K562 (cell line): Measurements from ENCODE around the gene ARHGEF12. TPM values are rescaled to one million over a fixed set of nuclear protein-coding genes. Genes with fewer than 3 reads are reported as not detected.

Experiments
- ATAC-seq: fragments of 200-7000 bp; cut with Tn5 transposase; 3 replicates; pipeline ENCODE4 v1.9.1; 2020; ENCODE audit warnings: moderate library complexity
- BruUV-seq: library from RNA; stranded (reverse); fragments of 400-500 nt; replicated peaks from 2 replicates; lab custom pipeline; 2021; lab: Mats Ljungman, UMichigan
- CTCF ChIA-PET: fragments of 300-600 bp; formaldehyde crosslinking; extraction: SDS; loops from one replicate; lab custom pipeline; 2021; ENCODE audit warnings: low intra/inter-chr PET ratio; lab: Yijun Ruan, JAX
- POLR2A ChIA-PET: fragments of 300-600, 350-650 bp; sonication (Branson Sonifier 250); formaldehyde crosslinking; extraction: SDS; loops from one replicate; lab custom pipeline; 2021; ENCODE audit warnings: antibody characterized with exemption, inconsistent platforms; lab: Yijun Ruan, JAX
- DNase-seq, 4 experiments: peaks; one replicate each; pipeline versions ENCODE4 v3.0.0 to v3.0.0-alpha.2; 2011 to 2018; ENCODE audit warnings: low spot score in 3 of 4, mixed read lengths in 3 of 4; ENCODE audit errors: extremely low read depth in 1 of 4
- FAIRE-seq: peaks from 2 replicates; lab custom pipeline; 2011; peaks lifted over from hg19 to GRCh38; lab: Jason Lieb, UNC
- H2AFZ ChIP-seq: 2 replicates; pipeline ENCODE4 v1.6.0; 2011; ENCODE audit warnings: low read depth, low read length, control low read depth, inconsistent platforms
- H3K27ac ChIP-seq: fragments of 200-600 bp; 3 replicates; pipeline ENCODE4 v1.8.0; 2011; ENCODE audit warnings: low read depth, mild to moderate bottlenecking, control low read depth, inconsistent platforms, low read length, moderate library complexity, mixed read lengths; ENCODE audit errors: extremely low read depth
- H3K27me3 ChIP-seq, 2 experiments: fragments of 300-600 bp in 1 of 2; 2 replicates in 1 of 2; 3 replicates in 1 of 2; pipeline versions ENCODE4 v1.6.0 to v1.8.0; 2011; ENCODE audit warnings: inconsistent platforms in 2 of 2, low read length in 2 of 2, mild to moderate bottlenecking in 1 of 2, mixed read lengths in 1 of 2, moderate library complexity in 1 of 2; ENCODE audit not compliant: control insufficient read depth in 2 of 2, insufficient read depth in 2 of 2
- H3K36me3 ChIP-seq: fragments of 300-600 bp; 3 replicates; pipeline ENCODE4 v1.8.0; 2011; ENCODE audit warnings: mild to moderate bottlenecking, low read length, inconsistent platforms; ENCODE audit not compliant: control insufficient read depth, insufficient read depth
- H3K4me1 ChIP-seq, 2 experiments: fragments of 200-600 bp in 1 of 2; replicated peaks in 1 of 2; 2 replicates in 1 of 2; 3 replicates in 1 of 2; pipeline versions ENCODE4 v1.5.1 to v1.8.0; 2011; ENCODE audit warnings: inconsistent platforms in 2 of 2, low read length in 2 of 2, mild to moderate bottlenecking in 1 of 2, mixed read lengths in 1 of 2, moderate library complexity in 1 of 2; ENCODE audit not compliant: control insufficient read depth in 2 of 2, insufficient read depth in 2 of 2
- H3K4me2 ChIP-seq: 2 replicates; pipeline ENCODE4 v1.6.1; 2011; ENCODE audit warnings: low read length, control low read depth, inconsistent platforms, mixed read lengths; ENCODE audit not compliant: insufficient read depth
- H3K4me3 ChIP-seq: fragments of 200-600 bp; sonication (generic), shearing (Covaris generic); 2 replicates; pipeline ENCODE4 v1.5.1; 2016; ENCODE audit warnings: control low read depth, inconsistent platforms
- H3K79me2 ChIP-seq: fragments of 200-600 bp; 3 replicates; pipeline ENCODE4 v1.8.0; 2011; ENCODE audit warnings: low read length, inconsistent platforms; ENCODE audit not compliant: control insufficient read depth, insufficient read depth
- H3K9ac ChIP-seq, 2 experiments: 2 replicates each; pipeline versions ENCODE4 v1.6.0 to v1.6.1; 2011; ENCODE audit warnings: low read depth in 2 of 2, low read length in 2 of 2, control low read depth in 1 of 2, inconsistent platforms in 1 of 2, mild to moderate bottlenecking in 1 of 2, mixed read lengths in 1 of 2; ENCODE audit not compliant: insufficient read depth in 1 of 2
- H3K9me1 ChIP-seq: one replicate; pipeline ENCODE4 v1.6.0; 2011; ENCODE audit warnings: inconsistent platforms, mild to moderate bottlenecking, low read length, moderate library complexity; ENCODE audit not compliant: control insufficient read depth, insufficient read depth
- H3K9me3 ChIP-seq: replicated peaks from 2 replicates; pipeline ENCODE4 v1.5.1; 2011; ENCODE audit warnings: low read depth, low read length, inconsistent platforms; ENCODE audit not compliant: control insufficient read depth, insufficient read depth
- H4K20me1 ChIP-seq: replicated peaks from 2 replicates; pipeline ENCODE4 v1.6.1; 2011; ENCODE audit warnings: low read length, inconsistent platforms, mixed read lengths; ENCODE audit not compliant: control insufficient read depth, insufficient read depth
- CHD2 ChIP-seq: IDR thresholded peaks from 2 replicates; pipeline ENCODE4 v1.6.1; 2011; ENCODE audit warnings: low read depth, low read length
- CREBBP ChIP-seq: IDR thresholded peaks from one replicate; pipeline ENCODE4 v1.6.1; 2012; ENCODE audit warnings: low read depth, mild to moderate bottlenecking, control low read depth, inconsistent platforms, low read length
- EHMT2 ChIP-seq: fragments of 450-650 bp; IDR thresholded peaks from 2 replicates; pipeline ENCODE4 v1.6.1; 2018; ENCODE audit warnings: antibody characterized with exemption
- HOMEZ ChIP-seq: fragments of 250-450 bp; sonication (Bioruptor Pico); IDR thresholded peaks from 2 replicates; pipeline ENCODE4 v1.4.0; 2020; ENCODE audit warnings: mild to moderate bottlenecking, moderate library complexity
- MCM2 ChIP-seq: fragments of 450-650 bp; IDR thresholded peaks from 2 replicates; pipeline ENCODE4 v1.6.1; 2017; ENCODE audit warnings: low read depth, mild to moderate bottlenecking
- OTX1 ChIP-seq: fragments of 450-650 bp; formaldehyde crosslinking; IDR thresholded peaks from 2 replicates; pipeline ENCODE4 v1.4.0; 2022; ENCODE audit warnings: mild to moderate bottlenecking
- RCOR1 ChIP-seq, 2 experiments: IDR thresholded peaks; 2 replicates each; pipeline ENCODE4 v1.6.1; 2012; ENCODE audit warnings: low read depth in 2 of 2, low read length in 2 of 2, borderline replicate concordance in 1 of 2, improper control_type of control experiment in 1 of 2
- SREBF1 ChIP-seq: fragments of 150-350 bp; IDR thresholded peaks from 2 replicates; pipeline ENCODE4 v1.6.1; 2014; ENCODE audit warnings: antibody characterized with exemption, low read depth, low read length, borderline replicate concordance
- WGBS: fragments of 100-300 bp; shearing (Covaris generic); methylation state at CpG from one replicate; pipeline ENCODE4 v1.1.6; 2016; ENCODE audit warnings: low coverage, mixed read lengths; ENCODE audit not compliant: insufficient coverage; ENCODE audit errors: missing lambda C conversion rate; 5-methylcytosine and 5-hydroxymethylcytosine counted together
- in situ Hi-C: fragments of 300-500 bp; cut with MboI; formaldehyde crosslinking; loops from 4 replicates; pipeline ENCODE4 v1.15.0; 2018; ENCODE audit warnings: inconsistent platforms, mixed read lengths
- intact Hi-C: fragments of 100-400 bp; cut with micrococcal nuclease; formaldehyde crosslinking; loops from 2 replicates; pipeline ENCODE4 v1.14.2; 2022
- polyA plus RNA-seq, 8 experiments: library from polyadenylated mRNA; depleted of rRNA in 4 of 8; stranded (reverse) in 5 of 8; unstranded in 3 of 8; fragments of >200 nt; fragmentation: Nextera tagmentation in 2 of 8; fragmentation: Illumina TruSeq in 1 of 8; extraction: Ambion mirVana in 2 of 8; extraction: Trizol in 1 of 8; gene quantifications; 2 replicates each; pipeline versions ENCODE4 v1.2.1 to v1.2.3, GENCODE V29; 2011 to 2014; ENCODE audit warnings: inconsistent platforms in 1 of 8, missing spikeins in 1 of 8
- total RNA-seq, 7 experiments: library from RNA; depleted of rRNA in 6 of 7; stranded (reverse); fragments of >200 nt in 6 of 7; fragmentation: Illumina TruSeq in 2 of 7; extraction: Trizol in 2 of 7; gene quantifications; 2 replicates each; pipeline versions ENCODE4 v1.2.1 to v1.2.3, GENCODE V29; 2011 to 2021; ENCODE audit warnings: low replicate concordance in 1 of 7
- TF ChIP-seq, protein P1 (sequence below): sonication (generic); formaldehyde crosslinking; IDR thresholded peaks from 2 replicates; pipeline ENCODE4 v1.8.0; 2022; ENCODE audit warnings: mild to moderate bottlenecking, missing genetic modification reagents
- TF ChIP-seq, protein P2 (sequence below): sonication (generic); formaldehyde crosslinking; IDR thresholded peaks from 2 replicates; pipeline ENCODE4 v1.8.0; 2022; ENCODE audit warnings: mild to moderate bottlenecking, missing genetic modification reagents, borderline replicate concordance

Gene ARHGEF12
- total and polyA plus RNA-seq, 9 of the 15 experiments (the other 6 are each of a cell fraction or from before 2014, with no cell fraction given): 3.5 to 51.7 (median 29.5) TPM

DNA sequence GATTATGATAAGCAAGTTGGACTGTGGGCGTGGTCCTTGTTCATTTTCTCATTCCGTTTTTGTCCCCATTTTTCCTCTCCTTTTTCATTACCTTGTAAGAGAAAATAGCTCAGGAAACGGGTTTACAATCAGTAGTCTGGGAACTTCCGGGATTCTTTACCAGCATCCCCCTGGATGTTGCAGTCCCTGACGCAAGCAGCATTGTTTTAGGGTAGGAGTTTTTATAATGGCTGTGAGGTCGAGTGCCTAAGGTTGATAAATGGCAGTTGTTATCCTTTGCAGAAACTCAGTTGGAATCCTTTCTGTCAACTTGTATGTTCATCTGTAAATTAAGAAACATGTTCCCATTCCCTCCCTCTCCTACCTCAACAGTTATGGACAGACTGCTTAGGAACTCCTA is 68.3 kb downstream of the ARHGEF12 start (continued):
- TF ChIP-seq, protein P1, sequence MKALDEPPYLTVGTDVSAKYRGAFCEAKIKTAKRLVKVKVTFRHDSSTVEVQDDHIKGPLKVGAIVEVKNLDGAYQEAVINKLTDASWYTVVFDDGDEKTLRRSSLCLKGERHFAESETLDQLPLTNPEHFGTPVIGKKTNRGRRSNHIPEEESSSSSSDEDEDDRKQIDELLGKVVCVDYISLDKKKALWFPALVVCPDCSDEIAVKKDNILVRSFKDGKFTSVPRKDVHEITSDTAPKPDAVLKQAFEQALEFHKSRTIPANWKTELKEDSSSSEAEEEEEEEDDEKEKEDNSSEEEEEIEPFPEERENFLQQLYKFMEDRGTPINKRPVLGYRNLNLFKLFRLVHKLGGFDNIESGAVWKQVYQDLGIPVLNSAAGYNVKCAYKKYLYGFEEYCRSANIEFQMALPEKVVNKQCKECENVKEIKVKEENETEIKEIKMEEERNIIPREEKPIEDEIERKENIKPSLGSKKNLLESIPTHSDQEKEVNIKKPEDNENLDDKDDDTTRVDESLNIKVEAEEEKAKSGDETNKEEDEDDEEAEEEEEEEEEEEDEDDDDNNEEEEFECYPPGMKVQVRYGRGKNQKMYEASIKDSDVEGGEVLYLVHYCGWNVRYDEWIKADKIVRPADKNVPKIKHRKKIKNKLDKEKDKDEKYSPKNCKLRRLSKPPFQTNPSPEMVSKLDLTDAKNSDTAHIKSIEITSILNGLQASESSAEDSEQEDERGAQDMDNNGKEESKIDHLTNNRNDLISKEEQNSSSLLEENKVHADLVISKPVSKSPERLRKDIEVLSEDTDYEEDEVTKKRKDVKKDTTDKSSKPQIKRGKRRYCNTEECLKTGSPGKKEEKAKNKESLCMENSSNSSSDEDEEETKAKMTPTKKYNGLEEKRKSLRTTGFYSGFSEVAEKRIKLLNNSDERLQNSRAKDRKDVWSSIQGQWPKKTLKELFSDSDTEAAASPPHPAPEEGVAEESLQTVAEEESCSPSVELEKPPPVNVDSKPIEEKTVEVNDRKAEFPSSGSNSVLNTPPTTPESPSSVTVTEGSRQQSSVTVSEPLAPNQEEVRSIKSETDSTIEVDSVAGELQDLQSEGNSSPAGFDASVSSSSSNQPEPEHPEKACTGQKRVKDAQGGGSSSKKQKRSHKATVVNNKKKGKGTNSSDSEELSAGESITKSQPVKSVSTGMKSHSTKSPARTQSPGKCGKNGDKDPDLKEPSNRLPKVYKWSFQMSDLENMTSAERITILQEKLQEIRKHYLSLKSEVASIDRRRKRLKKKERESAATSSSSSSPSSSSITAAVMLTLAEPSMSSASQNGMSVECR: no peak
- no peak for TF ChIP-seq RCOR1 (IDR thresholded peaks at IDR 0.05; ENCODE audit: borderline replicate concordance in 1 of 2, low read depth in 2 of 2, low read length in 2 of 2)

DNA sequence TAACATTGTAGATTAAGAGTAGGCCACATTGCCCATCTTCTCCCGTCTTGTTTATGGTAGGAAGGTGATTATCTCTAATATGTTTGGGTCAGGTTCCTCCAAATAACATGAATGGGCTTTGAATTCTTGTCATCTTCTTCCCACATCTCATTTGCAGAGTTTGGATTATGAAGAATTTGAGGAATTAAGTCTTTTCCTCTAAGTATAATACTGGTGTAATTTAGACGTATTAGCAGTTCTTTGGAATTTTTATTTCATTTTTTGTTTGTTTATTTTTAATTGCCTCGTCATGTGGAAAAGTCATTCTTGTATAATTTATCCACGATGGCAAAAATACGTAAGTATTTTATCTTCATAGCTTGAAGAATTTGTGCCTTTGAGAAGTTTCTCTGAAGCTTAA is 73.4 kb downstream of the ARHGEF12 start:
- Histone ChIP-seq H3K27me3 (no peaks in the 10 kb centered on the region), H3K9me3 (no peaks in the 10 kb centered on the region), H3K4me1 (no peaks in the 10 kb centered on the region; a peak in 1 of 5 replicates), H3K4me2 (no peak overlapping the region), H3K79me2 (peaks cover 22% of the 10 kb centered on the region), H3K4me3 (no peak overlapping the region), H4K20me1 (0 out of 2 replicates have a peak, but pooled peaks cover 4% of the 10 kb centered on the region), H3K9me1 (peaks cover 3% of the 10 kb centered on the region), H2AFZ (no peak overlapping the region), H3K36me3 (peaks cover 17% of the 10 kb centered on the region; the same call in 2 of the 3 replicates), H3K27ac (no peak overlapping the region), H3K9ac (no peak overlapping the region)
- FAIRE-seq (no peak), DNase-seq (no peak), ATAC-seq (no peak)
- BruUV-seq: no TSS peak
- in situ Hi-C loops: no loop called here
- CTCF ChIA-PET: no interaction called here
- POLR2A ChIA-PET: interaction anchor here (1.0 to 2.5 kb wide), 2 partner anchors 9 to 15 kb away, joined by 3 to 6 read pairs; no protein-coding TSS in a partner anchor
- intact Hi-C loops: no loop called here
- WGBS: 92% methylated on average over 5 of the region's 5 CpGs
- no peak for TF ChIP-seq MCM2
- no peak for TF ChIP-seq EHMT2
- no peak for TF ChIP-seq CHD2
- no peak for TF ChIP-seq SREBF1
- no peak for TF ChIP-seq CREBBP
- TF ChIP-seq OTX1 (CRISPR knock-in tag): no peak
- no peak for TF ChIP-seq HOMEZ (CRISPR knock-in tag)
- TF ChIP-seq, protein P2, sequence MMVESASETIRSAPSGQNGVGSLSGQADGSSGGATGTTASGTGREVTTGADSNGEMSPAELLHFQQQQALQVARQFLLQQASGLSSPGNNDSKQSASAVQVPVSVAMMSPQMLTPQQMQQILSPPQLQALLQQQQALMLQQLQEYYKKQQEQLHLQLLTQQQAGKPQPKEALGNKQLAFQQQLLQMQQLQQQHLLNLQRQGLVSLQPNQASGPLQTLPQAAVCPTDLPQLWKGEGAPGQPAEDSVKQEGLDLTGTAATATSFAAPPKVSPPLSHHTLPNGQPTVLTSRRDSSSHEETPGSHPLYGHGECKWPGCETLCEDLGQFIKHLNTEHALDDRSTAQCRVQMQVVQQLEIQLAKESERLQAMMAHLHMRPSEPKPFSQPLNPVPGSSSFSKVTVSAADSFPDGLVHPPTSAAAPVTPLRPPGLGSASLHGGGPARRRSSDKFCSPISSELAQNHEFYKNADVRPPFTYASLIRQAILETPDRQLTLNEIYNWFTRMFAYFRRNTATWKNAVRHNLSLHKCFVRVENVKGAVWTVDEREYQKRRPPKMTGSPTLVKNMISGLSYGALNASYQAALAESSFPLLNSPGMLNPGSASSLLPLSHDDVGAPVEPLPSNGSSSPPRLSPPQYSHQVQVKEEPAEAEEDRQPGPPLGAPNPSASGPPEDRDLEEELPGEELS (CRISPR knock-in tag): no peak
